Upper lobe of left lung (tissue), 6 donors: ENCODE measurements around the gene CEP97. TPM values are rescaled to one million over a fixed set of nuclear protein-coding genes. Genes with fewer than 3 reads are reported as not detected.

Experiments used
- ATAC-seq, 2 donors: fragments of 200-7000 bp; cut with Tn5 transposase; one replicate each; pipeline ENCODE4 v1.9.1; 2022; ENCODE audit warnings: mild to moderate bottlenecking in 2 of 2, moderate library complexity in 2 of 2; ENCODE audit not compliant: low FRiP score in 2 of 2
- DNase-seq, 2 donors: peaks; one replicate each; pipeline ENCODE4 v3.0.0-alpha.2; 2019 to 2020
- H3K27ac ChIP-seq, 4 donors: fragments of 200-600 bp; sonication (generic); one replicate each; pipeline ENCODE4 v1.5.1; 2016 to 2019
- H3K27me3 ChIP-seq, 4 donors: fragments of 200-600 bp; sonication (generic); one replicate each; pipeline ENCODE4 v1.5.1; 2017 to 2019
- H3K36me3 ChIP-seq, 4 donors: fragments of 200-600 bp; sonication (generic); one replicate each; pipeline ENCODE4 v1.5.1; 2016 to 2019
- H3K4me1 ChIP-seq, 4 donors: fragments of 200-600 bp; sonication (generic); one replicate each; pipeline ENCODE4 v1.5.1; 2018 to 2019
- H3K4me3 ChIP-seq, 4 donors: fragments of 200-600 bp; sonication (generic); one replicate each; pipeline ENCODE4 v1.5.1; 2017 to 2019; ENCODE audit warnings: mild to moderate bottlenecking in 2 of 4, moderate library complexity in 1 of 4
- H3K9me3 ChIP-seq, 4 donors: fragments of 200-600 bp; sonication (generic); one replicate each; pipeline ENCODE4 v1.5.1; 2018 to 2019
- EP300 ChIP-seq, 4 donors: sonication (generic); formaldehyde crosslinking; IDR thresholded peaks; one replicate each; pipeline ENCODE4 v1.5.1; 2017; ENCODE audit warnings: antibody characterized with exemption in 4 of 4, control low read depth in 2 of 4
- POLR2A ChIP-seq, 4 donors: fragments of 450-650 bp; IDR thresholded peaks; one replicate each; pipeline ENCODE4 v1.5.1; 2016 to 2017; ENCODE audit warnings: antibody characterized with exemption in 4 of 4, mild to moderate bottlenecking in 2 of 4
- POLR2AphosphoS5 ChIP-seq, 2 donors: sonication (generic); formaldehyde crosslinking; IDR thresholded peaks; one replicate each; pipeline ENCODE4 v1.5.1; 2017; ENCODE audit warnings: antibody characterized with exemption in 2 of 2
- WGBS, 2 donors: methylation state at CpG; one replicate each; pipeline ENCODE4 v1.1.5; 2017 to 2018; 5-methylcytosine and 5-hydroxymethylcytosine counted together
- total RNA-seq, 6 donors: library from RNA; depleted of rRNA in 4 of 6; stranded (reverse); fragments of >200 nt in 4 of 6; gene quantifications; one replicate each; pipeline versions ENCODE4 v1.1.0 to v1.2.1, GENCODE V29; 2016 to 2021
- TF ChIP-seq, protein P1 (sequence below), 6 experiments: fragments of 450-650 bp in 4 of 6; fragments of 200-600 bp in 2 of 6; sonication (generic) in 2 of 6; IDR thresholded peaks; one replicate each; pipeline ENCODE4 v1.5.1; 2016 to 2019; ENCODE audit warnings: antibody characterized with exemption in 6 of 6
- donor health status: DM: no; HTN: no; CAD: no; lungs with moderate emphysema.
- donor health status: DM: no; HTN: yes; CAD: no; lungs with severe emphysema.

CEP97 gene
- total RNA-seq, 6 donors from 2014 or later: 4.7 to 14.9 (median 7.7) TPM

- Histone ChIP-seq H3K27me3 (no peaks in the 10 kb centered on the region), H3K4me1 (peaks cover 4 to 23% (median 14%) of the 10 kb centered on the region in 4 donors), H3K9me3 (no peaks in the 10 kb centered on the region), H3K27ac (peak overlapping the region in 2 of 4 donors; percentile 57 to 74), H3K4me3 (no peak overlapping the region), H3K36me3 (peaks cover 0 to 3% (median 0%) of the 10 kb centered on the region in 4 donors)
- ATAC-seq (no peak), DNase-seq (no peak)
- no peak for TF ChIP-seq EP300 (IDR thresholded peaks at IDR 0.05)
Measured at GRCh38 chr3:101810022-101810418, 85.6 kb downstream of the CEP97 start.

GRCh38 chr3:101811875-101812274 lies 87.5 kb downstream of the CEP97 start:
- DNase-seq (no peak), ATAC-seq (no peak)
- H3K9me3 ChIP-seq: no peaks in the 10 kb centered on the region
- peaks cover 0 to 5% (median 0%) of the 10 kb centered on the region in 4 donors for H3K36me3 ChIP-seq
- no peak overlapping the region for H3K4me3 ChIP-seq
- TF ChIP-seq, protein P1, sequence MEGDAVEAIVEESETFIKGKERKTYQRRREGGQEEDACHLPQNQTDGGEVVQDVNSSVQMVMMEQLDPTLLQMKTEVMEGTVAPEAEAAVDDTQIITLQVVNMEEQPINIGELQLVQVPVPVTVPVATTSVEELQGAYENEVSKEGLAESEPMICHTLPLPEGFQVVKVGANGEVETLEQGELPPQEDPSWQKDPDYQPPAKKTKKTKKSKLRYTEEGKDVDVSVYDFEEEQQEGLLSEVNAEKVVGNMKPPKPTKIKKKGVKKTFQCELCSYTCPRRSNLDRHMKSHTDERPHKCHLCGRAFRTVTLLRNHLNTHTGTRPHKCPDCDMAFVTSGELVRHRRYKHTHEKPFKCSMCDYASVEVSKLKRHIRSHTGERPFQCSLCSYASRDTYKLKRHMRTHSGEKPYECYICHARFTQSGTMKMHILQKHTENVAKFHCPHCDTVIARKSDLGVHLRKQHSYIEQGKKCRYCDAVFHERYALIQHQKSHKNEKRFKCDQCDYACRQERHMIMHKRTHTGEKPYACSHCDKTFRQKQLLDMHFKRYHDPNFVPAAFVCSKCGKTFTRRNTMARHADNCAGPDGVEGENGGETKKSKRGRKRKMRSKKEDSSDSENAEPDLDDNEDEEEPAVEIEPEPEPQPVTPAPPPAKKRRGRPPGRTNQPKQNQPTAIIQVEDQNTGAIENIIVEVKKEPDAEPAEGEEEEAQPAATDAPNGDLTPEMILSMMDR (IDR thresholded peaks at IDR 0.05): no peak
- TF ChIP-seq EP300 (IDR thresholded peaks at IDR 0.05) (no peak), POLR2AphosphoS5 (IDR thresholded peaks at IDR 0.05) (no peak), POLR2A (IDR thresholded peaks at IDR 0.05) (no peak)
- no peak overlapping the region for H3K27ac ChIP-seq
- 85 to 87% methylated on average over 2 of the region's 2 CpGs for WGBS, 2 donors
- peaks cover 4 to 25% (median 14%) of the 10 kb centered on the region in 4 donors for H3K4me1 ChIP-seq
- no peaks in the 10 kb centered on the region for H3K27me3 ChIP-seq

DNA sequence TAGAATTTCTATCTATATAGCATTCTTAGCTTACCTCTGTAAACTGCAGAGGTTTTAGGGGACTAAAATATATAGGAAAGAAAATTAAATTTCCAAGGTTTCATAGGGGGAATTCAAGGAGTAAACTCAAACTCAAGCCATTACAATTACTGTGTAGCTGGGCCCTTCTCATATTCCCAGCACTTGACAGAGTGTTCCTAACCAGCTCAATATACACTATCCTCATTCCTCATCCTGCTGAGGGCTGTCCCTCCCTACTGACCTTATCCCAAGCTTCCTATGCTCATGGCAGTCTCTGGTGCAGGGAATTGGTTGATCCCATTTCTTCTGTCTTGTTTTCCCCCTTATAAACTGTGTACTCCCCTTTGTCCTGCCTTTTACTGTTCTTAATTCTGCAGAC lies 88.5 kb downstream of the CEP97 start:
- ATAC-seq: no peak
- peaks cover 4 to 26% (median 14%) of the 10 kb centered on the region in 4 donors for H3K4me1 ChIP-seq
- DNase-seq: no peak
- TF ChIP-seq, protein P1 (IDR thresholded peaks at IDR 0.05): no peak
- TF ChIP-seq EP300 (IDR thresholded peaks at IDR 0.05): no peak
- TF ChIP-seq POLR2AphosphoS5 (IDR thresholded peaks at IDR 0.05): no peak
- no peak for TF ChIP-seq POLR2A (IDR thresholded peaks at IDR 0.05)
- H3K27ac ChIP-seq: no peak overlapping the region
- H3K4me3 ChIP-seq: no peak overlapping the region
- H3K9me3 ChIP-seq: no peaks in the 10 kb centered on the region
- no peaks in the 10 kb centered on the region for H3K27me3 ChIP-seq
- H3K36me3 ChIP-seq: peaks cover 0 to 10% (median 0%) of the 10 kb centered on the region in 4 donors

DNA sequence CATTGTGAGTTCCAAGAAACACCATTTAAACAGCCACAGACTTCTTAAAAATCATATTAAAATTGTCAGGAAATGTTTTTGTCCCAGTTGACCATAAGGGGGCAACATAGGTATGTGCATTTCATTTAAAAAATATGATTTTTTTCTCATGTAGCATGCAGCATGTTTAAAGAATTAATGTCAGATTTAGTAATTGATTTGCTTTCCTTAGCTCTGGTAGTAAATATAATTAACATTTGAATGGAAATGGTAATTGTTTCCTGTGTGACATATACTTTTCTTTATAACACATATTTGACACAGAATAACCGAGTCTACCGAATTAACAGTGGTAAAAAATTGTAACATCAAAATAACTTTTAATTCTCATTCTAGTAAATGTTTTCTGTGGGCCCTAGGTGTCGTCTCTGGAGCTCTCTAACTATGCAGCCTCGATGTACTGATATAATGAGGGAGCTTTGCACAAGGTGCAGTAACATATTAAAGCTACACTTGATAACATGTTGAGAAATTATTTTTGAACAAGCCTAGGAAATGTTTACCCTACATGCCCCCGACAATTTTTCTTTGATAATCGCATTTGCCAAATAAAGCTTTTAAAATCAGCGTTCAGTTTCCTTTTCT lies 89.5 kb downstream of the CEP97 start:
- peak in 1 of 2 donors; percentile 74 for ATAC-seq
- no peak for TF ChIP-seq POLR2A (IDR thresholded peaks at IDR 0.05)
- TF ChIP-seq, protein P1 (IDR thresholded peaks at IDR 0.05): peak; percentile 25 to 64 (median 47)

DNA sequence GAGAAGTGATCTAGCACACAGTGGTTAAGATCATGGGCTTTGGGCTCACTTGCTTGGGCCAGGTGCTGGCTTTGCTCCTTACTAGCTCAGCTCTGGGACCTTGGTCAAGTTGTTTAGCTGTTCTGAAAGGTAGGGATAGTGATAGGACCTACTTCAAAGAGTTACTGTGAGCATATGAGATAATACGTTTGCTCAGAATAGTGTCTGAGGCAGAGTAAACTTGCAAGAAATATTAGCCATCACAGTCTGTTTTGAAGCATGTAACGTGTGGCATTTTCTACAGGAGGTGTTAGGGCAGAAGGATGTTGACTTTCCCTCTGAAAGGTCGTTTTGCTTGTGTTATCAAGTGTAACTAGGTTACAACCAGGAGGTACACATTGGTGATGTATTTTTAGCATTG lies 90.4 kb downstream of the CEP97 start:
- TF ChIP-seq POLR2A (IDR thresholded peaks at IDR 0.05) (no peak), EP300 (IDR thresholded peaks at IDR 0.05) (no peak), POLR2AphosphoS5 (IDR thresholded peaks at IDR 0.05) (no peak)
- TF ChIP-seq, protein P1 (IDR thresholded peaks at IDR 0.05): no peak
- peaks cover 2 to 15% (median 8%) of the 10 kb centered on the region in 4 donors for H3K4me1 ChIP-seq
- H3K9me3 ChIP-seq: no peaks in the 10 kb centered on the region
- peaks cover 0 to 14% (median 0%) of the 10 kb centered on the region in 4 donors for H3K36me3 ChIP-seq
- no peaks in the 10 kb centered on the region for H3K27me3 ChIP-seq
- WGBS, 2 donors: 52 to 59% methylated on average over 3 of the region's 3 CpGs
- peak in 1 of 2 donors; percentile 55 for ATAC-seq
- H3K27ac ChIP-seq: no peak overlapping the region
- DNase-seq: no peak
- H3K4me3 ChIP-seq: no peak overlapping the region

More for the DNA sequence above, 89.5 kb downstream of the CEP97 start:
- Histone ChIP-seq H3K27ac (no peak overlapping the region), H3K36me3 (peaks cover 0 to 12% (median 0%) of the 10 kb centered on the region in 4 donors), H3K4me1 (peaks cover 4 to 24% (median 14%) of the 10 kb centered on the region in 4 donors), H3K9me3 (no peaks in the 10 kb centered on the region), H3K27me3 (no peaks in the 10 kb centered on the region), H3K4me3 (no peak overlapping the region)
- 54 to 66% methylated on average over 7 of the region's 7 CpGs for WGBS, 2 donors
- no peak for DNase-seq
